OCI-LY1 (cell line): Measurements from ENCODE around the gene FAM13A.

Experiments used
- CTCF ChIP-seq: fragments of 200-600 bp; sonication (generic), shearing (Covaris generic); IDR thresholded peaks from 2 replicates; pipeline ENCODE4 v1.5.1; 2017; ENCODE audit warnings: mild to moderate bottlenecking, antibody characterized with exemption, low read length, moderate library complexity, mixed read lengths
- EZH2 ChIP-seq: fragments of 200-600 bp; sonication (generic), shearing (Covaris generic); IDR thresholded peaks from 2 replicates; pipeline ENCODE4 v1.8.0; 2017; ENCODE audit warnings: borderline replicate concordance, mixed run types, mild to moderate bottlenecking, antibody characterized with exemption, low read length, moderate library complexity, mixed read lengths

GRCh38 chr4:88722276-88722780 is 334.7 kb downstream of the FAM13A start:
- TF ChIP-seq CTCF (no peak), EZH2 (no peak)
